ENCODE results near the gene ISG15. TPM values are rescaled to one million over a fixed set of nuclear protein-coding genes. Genes with fewer than 3 reads are reported as not detected.
A peak's percentile ranks its signal among the peaks of the same experiment; 100 is the strongest.

The ISG15 gene
- total and polyA plus RNA-seq, 12 donors = 9.8 to 186 (median 29.1) TPM

DNA sequence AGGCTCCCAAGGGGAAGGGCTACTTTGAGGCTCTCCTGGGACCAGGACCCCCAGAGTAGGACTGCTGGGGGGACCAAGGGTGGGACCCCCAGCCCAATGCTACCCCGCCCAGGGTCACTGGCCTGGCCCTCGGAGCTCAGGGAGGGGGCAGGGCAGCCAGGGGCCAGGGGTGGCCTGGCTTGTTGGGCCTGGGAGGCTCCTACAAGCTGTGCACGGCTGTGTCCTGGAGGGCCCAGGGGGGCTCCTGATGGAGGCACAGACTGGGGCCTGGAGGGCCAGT is 15.6 kb upstream of the ISG15 start:
- H3K27me3 ChIP-seq = peaks cover 0 to 80% (median 0%) of the 10 kb centered on the region in 7 donors
- no peak for TF ChIP-seq CTCF (IDR thresholded peaks at IDR 0.05)
- DNase-seq (no peak), ATAC-seq (no peak)
- H3K27ac ChIP-seq = peak overlapping the region in 3 of 10 donors; percentile 100
- 75 to 84% methylated on average over 3 of the region's 3 CpGs for WGBS, 2 donors
- peaks cover 0 to 37% (median 21%) of the 10 kb centered on the region in 9 donors for H3K4me1 ChIP-seq
- intact Hi-C loops (cut with DNase I) = no loop called here
- peak overlapping the region in 7 of 10 donors; percentile 64 to 88 (median 79) for H3K4me3 ChIP-seq
- peaks cover 0 to 9% (median 0%) of the 10 kb centered on the region in 9 donors for H3K36me3 ChIP-seq
- H3K9me3 ChIP-seq = peaks cover 0 to under 1% (median 0%) of the 10 kb centered on the region in 11 donors

- peaks cover 0 to 41% (median 21%) of the 10 kb centered on the region in 9 donors for H3K4me1 ChIP-seq
- no peak for TF ChIP-seq CTCF (IDR thresholded peaks at IDR 0.05)
- peak overlapping the region; percentile 52 to 94 (median 76) for H3K4me3 ChIP-seq
- 48 to 52% methylated on average over 71 to 75 of the region's 75 CpGs for WGBS, 2 donors
- DNase-seq = peak; percentile 16 to 31
- intact Hi-C loops (cut with DNase I) = no loop called here
- H3K36me3 ChIP-seq = peaks cover 0 to 12% (median 0%) of the 10 kb centered on the region in 9 donors
- no peak for ATAC-seq
- peaks cover 0 to 86% (median 0%) of the 10 kb centered on the region in 7 donors for H3K27me3 ChIP-seq
- H3K27ac ChIP-seq = peak overlapping the region in 7 of 10 donors; percentile 98 to 100 (median 100)
- H3K9me3 ChIP-seq = no peaks in the 10 kb centered on the region
These were observed 15.1 kb upstream of the ISG15 start for GRCh38 chr1:997993-998744.

DNA sequence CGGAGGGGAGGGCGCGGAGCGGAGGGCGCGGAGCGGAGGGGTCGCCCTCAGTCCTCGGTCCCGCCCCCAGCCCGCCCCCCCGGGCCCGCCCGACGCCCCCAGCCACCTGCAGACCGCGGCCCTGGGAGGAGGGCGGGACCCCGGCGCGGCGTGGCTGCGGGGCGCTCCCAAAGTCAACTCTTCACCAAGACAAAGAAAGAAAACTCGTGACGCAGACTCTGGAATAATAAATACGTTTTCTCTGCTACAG is 14.6 kb upstream of the ISG15 start:
- no peak for TF ChIP-seq CTCF (IDR thresholded peaks at IDR 0.05)
- peaks cover 0 to 17% (median 0%) of the 10 kb centered on the region in 9 donors for H3K36me3 ChIP-seq
- peaks cover 0 to 91% (median 0%) of the 10 kb centered on the region in 7 donors for H3K27me3 ChIP-seq
- no peaks in the 10 kb centered on the region for H3K9me3 ChIP-seq
- peaks cover 0 to 44% (median 21%) of the 10 kb centered on the region in 9 donors for H3K4me1 ChIP-seq
- peak overlapping the region; percentile 96 to 100 (median 100) for H3K27ac ChIP-seq
- H3K4me3 ChIP-seq = peak overlapping the region; percentile 52 to 94 (median 76)
- intact Hi-C loops (cut with DNase I) = no loop called here
- ATAC-seq (no peak), DNase-seq (no peak)
- WGBS, 2 donors = 1 to 10% methylated on average over 18 to 26 of the region's 27 CpGs

GRCh38 chr1:998995-999724 is 14.1 kb upstream of the ISG15 start:
- Histone ChIP-seq H3K4me3 (peak overlapping the region; percentile 52 to 94 (median 76)), H3K27me3 (peaks cover 0 to 93% (median 0%) of the 10 kb centered on the region in 7 donors), H3K9me3 (no peaks in the 10 kb centered on the region), H3K4me1 (peaks cover 0 to 47% (median 22%) of the 10 kb centered on the region in 9 donors), H3K36me3 (peaks cover 0 to 17% (median 0%) of the 10 kb centered on the region in 9 donors), H3K27ac (peak overlapping the region; percentile 96 to 100 (median 100))
- ATAC-seq = peak in 3 of 8 donors; percentile 2 to 3 (median 2)
- 1% methylated on average over 79 to 86 of the region's 86 CpGs for WGBS, 2 donors
- peak; percentile 25 to 54 for DNase-seq
- peak in 2 of 9 donors; percentile 13 to 40 for TF ChIP-seq CTCF (IDR thresholded peaks at IDR 0.05)
- intact Hi-C loops (cut with DNase I) = no loop called here

Data from heart right ventricle (tissue), 16 donors.